HG03045 (cell line): ENCODE measurements around the gene CLDN5.

ENCODE experiments used
- ATAC-seq: cut with Tn5 transposase; IDR thresholded peaks from one replicate; pipeline ENCODE4 v1.9.1; 2021; ENCODE audit warnings: mild to moderate bottlenecking, moderate library complexity; ENCODE audit not compliant: unreplicated experiment

The CLDN5 gene

GRCh38 chr22:19488285-19488684 lies 35.9 kb downstream of the CLDN5 start:
- ATAC-seq, result no peak

DNA sequence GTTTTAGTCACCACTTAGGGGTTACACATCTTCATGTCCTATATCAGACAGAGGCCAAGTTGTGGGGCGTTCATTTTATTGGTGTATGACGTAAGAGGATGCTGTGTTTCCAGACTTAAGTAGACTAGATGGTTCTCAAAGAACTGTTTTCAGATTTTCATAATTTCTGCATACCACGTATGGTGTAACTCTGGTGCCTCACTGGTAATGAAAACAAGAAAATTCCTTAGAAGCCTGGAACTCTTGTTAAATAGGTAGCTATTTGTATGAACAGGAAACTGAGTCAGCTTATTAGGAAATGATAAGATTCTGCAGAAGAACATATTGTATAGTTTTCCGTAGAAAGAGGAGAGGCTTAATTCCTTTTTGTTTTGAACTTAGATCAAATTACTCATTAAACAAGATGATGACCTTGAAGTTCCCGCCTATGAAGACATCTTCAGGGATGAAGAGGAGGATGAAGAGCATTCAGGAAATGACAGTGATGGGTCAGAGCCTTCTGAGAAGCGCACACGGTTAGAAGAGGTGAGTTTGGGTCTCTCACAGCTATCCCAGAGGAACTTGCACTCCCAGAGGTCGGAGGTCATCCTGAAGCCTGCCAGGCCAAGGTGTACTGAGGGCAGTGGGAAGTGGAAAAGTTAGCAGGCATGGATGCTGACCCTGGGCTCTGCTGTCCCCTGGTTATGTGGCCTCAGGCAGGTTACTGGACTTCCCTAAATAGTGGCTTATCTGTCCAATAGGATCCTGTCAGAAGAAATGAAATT lies 40.5 kb downstream of the CLDN5 start:
- no peak for ATAC-seq

- ATAC-seq, result no peak
Measured at GRCh38 chr22:19482297-19482696, 41.9 kb downstream of the CLDN5 start.

- no peak for ATAC-seq
Measured at GRCh38 chr22:19480789-19481188, 43.4 kb downstream of the CLDN5 start.

- no peak for ATAC-seq
Measured at GRCh38 chr22:19480173-19480568, 44.0 kb downstream of the CLDN5 start.

GRCh38 chr22:19479355-19480172 lies 44.6 kb downstream of the CLDN5 start, which contains the start of gene CDC45:
Gene CDC45 (plus strand): TSS chr22:19479920. CDS start chr22:19479969, 49 bp downstream.
- ATAC-seq, result peak; percentile 90

- peak; percentile 54 for ATAC-seq
Measured at GRCh38 chr22:19478901-19479354, 45.3 kb downstream of the CLDN5 start, which contains the start of gene UFD1. Gene UFD1 (minus strand): TSS chr22:19479193. CDS start chr22:19479085, 108 bp downstream.

GRCh38 chr22:19478045-19478900 lies 45.9 kb downstream of the CLDN5 start:
- ATAC-seq, result no peak

- ATAC-seq, result no peak
Measured at GRCh38 chr22:19477321-19478044, 46.7 kb downstream of the CLDN5 start.

GRCh38 chr22:19476023-19476422 lies 48.2 kb downstream of the CLDN5 start:
- no peak for ATAC-seq

DNA sequence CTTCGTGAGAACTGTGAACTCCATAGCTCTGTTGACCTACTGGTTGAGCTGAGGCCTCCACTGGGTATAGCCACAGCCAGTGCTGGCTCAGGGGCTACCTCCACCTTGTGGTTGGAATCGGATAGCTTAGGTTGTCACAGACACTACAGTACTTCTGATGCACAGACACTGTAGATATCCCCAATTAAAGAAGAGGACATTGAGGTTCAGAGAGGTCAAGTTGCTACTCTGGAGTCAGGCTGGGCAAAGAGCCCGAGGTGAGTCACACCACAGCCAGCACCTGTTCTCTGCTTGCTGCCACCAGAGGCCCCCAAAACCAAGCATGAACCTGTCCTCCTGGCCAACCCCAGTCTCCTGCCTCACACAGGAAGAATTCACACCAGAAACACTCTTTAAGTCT lies 50.6 kb downstream of the CLDN5 start:
- no peak for ATAC-seq
